Right forelimb (tissue), 1 donor: ENCODE results near the gene CLEC2B.

Experiments used
- DNase-seq: peaks from one replicate; pipeline ENCODE4 v3.0.0-alpha.2; 2018

Gene CLEC2B

DNA sequence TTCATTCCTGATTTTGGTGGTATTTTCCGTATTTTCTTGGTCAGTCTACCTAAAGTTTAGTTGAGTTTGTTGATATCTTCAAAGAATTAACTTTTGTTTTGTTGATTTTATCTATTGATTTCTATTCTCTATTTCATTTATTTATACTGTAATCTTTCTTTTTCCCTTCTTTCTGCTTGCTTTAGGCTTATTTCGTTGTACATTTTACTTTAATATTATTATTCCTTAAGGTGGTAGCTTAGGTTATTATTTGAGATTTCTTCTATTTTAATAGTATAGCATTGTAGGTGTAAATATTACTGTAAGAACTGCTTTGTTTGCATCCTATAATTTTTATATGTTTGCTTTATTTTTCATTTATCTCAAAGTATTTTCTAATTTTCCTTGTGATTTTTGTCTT lies 63.3 kb downstream of the CLEC2B start:
- DNase-seq, result no peak
